ENCODE data around the gene BRINP3. TPM values are rescaled to one million over a fixed set of nuclear protein-coding genes. Genes with fewer than 3 reads are reported as not detected.
A peak's percentile ranks its signal among the peaks of the same experiment; 100 is the strongest.

Gene BRINP3
- total RNA-seq, 1 donor from 2014 or later, result not detected

GRCh38 chr1:190455631-190456030 lies 22.0 kb downstream of the BRINP3 start:
- Mint-ChIP-seq H3K4me3 (ENCODE audit: unreplicated experiment) (no peak overlapping the region), H3K27me3 (ENCODE audit: low read depth) (peaks cover 6% of the 10 kb centered on the region), H3K9me3 (ENCODE audit: low read depth) (no peaks in the 10 kb centered on the region), H3K4me1 (ENCODE audit: low read depth) (no peaks in the 10 kb centered on the region), H3K27ac (ENCODE audit: unreplicated experiment) (no peak overlapping the region), H3K36me3 (ENCODE audit: low read depth) (no peaks in the 10 kb centered on the region)
- TF ChIP-seq CTCF (IDR thresholded peaks at IDR 0.05), result no peak
- no peak for DNase-seq (ENCODE audit: low spot score)

- no peak overlapping the region for H3K4me3 Mint-ChIP-seq (ENCODE audit: unreplicated experiment)
- TF ChIP-seq CTCF (IDR thresholded peaks at IDR 0.05), result peak; percentile 72
- DNase-seq (ENCODE audit: low spot score), result no peak
- no peak overlapping the region for H3K27ac Mint-ChIP-seq (ENCODE audit: unreplicated experiment)
- H3K27me3 Mint-ChIP-seq (ENCODE audit: low read depth), result peaks cover 7% of the 10 kb centered on the region
- H3K4me1 Mint-ChIP-seq (ENCODE audit: low read depth), result no peaks in the 10 kb centered on the region
- H3K36me3 Mint-ChIP-seq (ENCODE audit: low read depth), result no peaks in the 10 kb centered on the region
- no peaks in the 10 kb centered on the region for H3K9me3 Mint-ChIP-seq (ENCODE audit: low read depth)
Observed at GRCh38 chr1:190453550-190453949, 24.1 kb downstream of the BRINP3 start.

- H3K36me3 Mint-ChIP-seq (ENCODE audit: low read depth), result no peaks in the 10 kb centered on the region
- peaks cover 7% of the 10 kb centered on the region for H3K27me3 Mint-ChIP-seq (ENCODE audit: low read depth)
- H3K27ac Mint-ChIP-seq (ENCODE audit: unreplicated experiment), result no peak overlapping the region
- H3K9me3 Mint-ChIP-seq (ENCODE audit: low read depth), result no peaks in the 10 kb centered on the region
- DNase-seq (ENCODE audit: low spot score), result no peak
- no peaks in the 10 kb centered on the region for H3K4me1 Mint-ChIP-seq (ENCODE audit: low read depth)
- H3K4me3 Mint-ChIP-seq (ENCODE audit: unreplicated experiment), result no peak overlapping the region
- no peak for TF ChIP-seq CTCF (IDR thresholded peaks at IDR 0.05)
Observed at GRCh38 chr1:190452272-190452848, 25.3 kb downstream of the BRINP3 start.

GRCh38 chr1:190444464-190444863 lies 33.2 kb downstream of the BRINP3 start:
- DNase-seq (ENCODE audit: low spot score), result no peak
- no peak overlapping the region for H3K4me3 Mint-ChIP-seq (ENCODE audit: unreplicated experiment)
- no peaks in the 10 kb centered on the region for H3K4me1 Mint-ChIP-seq (ENCODE audit: low read depth)
- peaks cover 6% of the 10 kb centered on the region for H3K27me3 Mint-ChIP-seq (ENCODE audit: low read depth)
- no peaks in the 10 kb centered on the region for H3K9me3 Mint-ChIP-seq (ENCODE audit: low read depth)
- no peak for TF ChIP-seq CTCF (IDR thresholded peaks at IDR 0.05)
- H3K27ac Mint-ChIP-seq (ENCODE audit: unreplicated experiment), result no peak overlapping the region
- no peaks in the 10 kb centered on the region for H3K36me3 Mint-ChIP-seq (ENCODE audit: low read depth)

- Mint-ChIP-seq H3K36me3 (ENCODE audit: low read depth) (no peaks in the 10 kb centered on the region), H3K9me3 (ENCODE audit: low read depth) (no peaks in the 10 kb centered on the region), H3K4me1 (ENCODE audit: low read depth) (no peaks in the 10 kb centered on the region), H3K4me3 (ENCODE audit: unreplicated experiment) (no peak overlapping the region), H3K27ac (ENCODE audit: unreplicated experiment) (no peak overlapping the region), H3K27me3 (ENCODE audit: low read depth) (peaks cover 8% of the 10 kb centered on the region)
- no peak for DNase-seq (ENCODE audit: low spot score)
- TF ChIP-seq CTCF (IDR thresholded peaks at IDR 0.05), result no peak
Observed at GRCh38 chr1:190439447-190439846, 38.2 kb downstream of the BRINP3 start.
